HepG2 (cell line): Measurements from ENCODE around the gene E2F1. TPM values are rescaled to one million over a fixed set of nuclear protein-coding genes. Genes with fewer than 3 reads are reported as not detected.

Source experiments
- ATAC-seq: fragments of 200-7000 bp; cut with Tn5 transposase; 3 replicates; pipeline ENCODE4 v1.9.1; 2020; ENCODE audit warnings: mild to moderate bottlenecking, moderate library complexity
- BruUV-seq: library from RNA; stranded (reverse); fragments of 400-500 nt; replicated peaks from 2 replicates; lab custom pipeline; 2021; lab: Mats Ljungman, UMichigan
- CTCF ChIA-PET: fragments of 300-600 bp; formaldehyde crosslinking; extraction: SDS; loops from one replicate; lab custom pipeline; 2021; ENCODE audit warnings: low total read pairs, inconsistent platforms, low intra/inter-chr PET ratio; lab: Yijun Ruan, JAX
- POLR2A ChIA-PET: fragments of 350-600 bp; sonication (Branson Sonifier 250); formaldehyde crosslinking; loops from one replicate; lab custom pipeline; 2020; ENCODE audit warnings: antibody characterized with exemption, inconsistent platforms; lab: Yijun Ruan, JAX
- DNase-seq: peaks from one replicate; pipeline ENCODE4 v3.0.0-alpha.2; 2015; ENCODE audit warnings: low spot score
- FAIRE-seq: peaks from 3 replicates; lab custom pipeline; 2011; peaks lifted over from hg19 to GRCh38; lab: Jason Lieb, UNC
- H2AFZ ChIP-seq: one replicate; pipeline ENCODE4 v1.6.1; 2011; ENCODE audit warnings: low read length, inconsistent platforms
- H3K27ac ChIP-seq: fragments of 300-600 bp; 3 replicates; pipeline ENCODE4 v1.8.0; 2011; ENCODE audit warnings: mixed run types, mild to moderate bottlenecking, mixed read lengths, low read length, inconsistent platforms; ENCODE audit not compliant: insufficient read depth; ENCODE audit errors: extremely low read length
- H3K27me3 ChIP-seq, 2 experiments: fragments of 200-600 bp in 1 of 2; 2 replicates in 1 of 2; 3 replicates in 1 of 2; pipeline versions ENCODE4 v1.6.0 to v1.8.0; 2011; ENCODE audit warnings: low read length in 2 of 2, mild to moderate bottlenecking in 2 of 2, moderate library complexity in 2 of 2, inconsistent platforms in 1 of 2; ENCODE audit not compliant: insufficient read depth in 2 of 2, control insufficient read depth in 1 of 2
- H3K36me3 ChIP-seq, 2 experiments: fragments of 200-600 bp in 1 of 2; replicated peaks in 1 of 2; 2 replicates in 1 of 2; 3 replicates in 1 of 2; pipeline versions ENCODE4 v1.5.1 to v1.8.0; 2011; ENCODE audit warnings: low read length in 2 of 2, inconsistent platforms in 1 of 2; ENCODE audit not compliant: insufficient read depth in 2 of 2, control insufficient read depth in 1 of 2
- H3K4me1 ChIP-seq: 2 replicates; pipeline ENCODE4 v1.5.1; 2012; ENCODE audit warnings: low read length, inconsistent platforms; ENCODE audit not compliant: insufficient read depth
- H3K4me2 ChIP-seq: 2 replicates; pipeline ENCODE4 v1.6.0; 2011; ENCODE audit warnings: low read depth, low read length, inconsistent platforms
- H3K4me3 ChIP-seq, 3 experiments: fragments of 200-600 bp in 1 of 3; sonication (generic), shearing (Covaris generic) in 1 of 3; replicated peaks in 1 of 3; 2 replicates each; pipeline ENCODE4 v1.5.1; 2011 to 2016; ENCODE audit warnings: low read length in 3 of 3, inconsistent platforms in 2 of 3, low read depth in 2 of 3, mild to moderate bottlenecking in 2 of 3, control low read depth in 1 of 3, mixed read lengths in 1 of 3; ENCODE audit not compliant: insufficient read depth in 1 of 3
- H3K79me2 ChIP-seq: one replicate; pipeline ENCODE4 v1.6.1; 2011; ENCODE audit warnings: low read length, inconsistent platforms; ENCODE audit not compliant: insufficient read depth
- H3K9ac ChIP-seq: 2 replicates; pipeline ENCODE4 v1.6.0; 2011; ENCODE audit warnings: mild to moderate bottlenecking, low read depth, low read length, inconsistent platforms; ENCODE audit not compliant: insufficient read depth
- H3K9me3 ChIP-seq: 2 replicates; pipeline ENCODE4 v1.5.1; 2012; ENCODE audit warnings: mild to moderate bottlenecking, low read length
- H4K20me1 ChIP-seq: 2 replicates; pipeline ENCODE4 v1.6.0; 2011; ENCODE audit warnings: inconsistent platforms, mild to moderate bottlenecking, low read length, moderate library complexity; ENCODE audit not compliant: insufficient read depth
- CHD4 ChIP-seq: fragments of 200-600 bp; sonication (generic); IDR thresholded peaks from 2 replicates; pipeline ENCODE4 v1.7.0; 2017; ENCODE audit warnings: mild to moderate bottlenecking, low read length, borderline replicate concordance
- EHMT2 ChIP-seq: fragments of 200-600 bp; sonication (generic); IDR thresholded peaks from 2 replicates; pipeline ENCODE4 v1.7.0; 2017; ENCODE audit warnings: antibody characterized with exemption, low read depth, low read length, borderline replicate concordance
- HINFP ChIP-seq: sonication (generic); formaldehyde crosslinking; IDR thresholded peaks from 2 replicates; pipeline ENCODE4 v1.4.0; 2020; ENCODE audit warnings: low read depth, mild to moderate bottlenecking, missing genetic modification reagents
- IRF2 ChIP-seq: IDR thresholded peaks from 2 replicates; pipeline ENCODE4 v1.6.1; 2018; ENCODE audit warnings: missing genetic modification reagents, missing compliant biosample characterization
- MAFG ChIP-seq: sonication (generic); formaldehyde crosslinking; IDR thresholded peaks from 2 replicates; pipeline ENCODE4 v1.5.1; 2020; ENCODE audit warnings: mild to moderate bottlenecking, missing genetic modification reagents
- SALL1 ChIP-seq: sonication (generic); formaldehyde crosslinking; IDR thresholded peaks from 2 replicates; pipeline ENCODE4 v1.8.0; 2022; ENCODE audit warnings: mild to moderate bottlenecking, missing genetic modification reagents
- SP4 ChIP-seq: sonication (generic); formaldehyde crosslinking; IDR thresholded peaks from 2 replicates; pipeline ENCODE4 v1.8.1; 2023; ENCODE audit warnings: mild to moderate bottlenecking, missing genetic modification reagents
- SRSF9 ChIP-seq: fragments of 200-400 bp; formaldehyde crosslinking; IDR thresholded peaks from 2 replicates; pipeline ENCODE4 v1.6.1; 2018; ENCODE audit warnings: borderline replicate concordance, mild to moderate bottlenecking, low read depth, low read length; ENCODE audit not compliant: insufficient read depth, poor library complexity, severe bottlenecking
- ZBTB14 ChIP-seq: sonication (generic); formaldehyde crosslinking; IDR thresholded peaks from 2 replicates; pipeline ENCODE4 v1.4.0; 2020; ENCODE audit warnings: missing genetic modification reagents
- ZBTB20 ChIP-seq: sonication (generic); formaldehyde crosslinking; IDR thresholded peaks from 2 replicates; pipeline ENCODE4 v1.8.1; 2023; ENCODE audit warnings: missing genetic modification reagents, low read depth, mild to moderate bottlenecking, borderline replicate concordance
- ZNF142 ChIP-seq: sonication (generic); formaldehyde crosslinking; IDR thresholded peaks from 2 replicates; pipeline ENCODE4 v1.4.0; 2020; ENCODE audit warnings: missing genetic modification reagents
- ZNF274 ChIP-seq: sonication (generic); formaldehyde crosslinking; IDR thresholded peaks from 2 replicates; pipeline ENCODE4 v1.5.1; 2020; ENCODE audit warnings: mild to moderate bottlenecking, missing genetic modification reagents
- ZNF546 ChIP-seq: sonication (generic); formaldehyde crosslinking; conservative IDR thresholded peaks from 2 replicates; pipeline ENCODE4 v1.8.1; 2023; ENCODE audit warnings: mild to moderate bottlenecking, missing genetic modification reagents
- ZNF672 ChIP-seq: sonication (generic); formaldehyde crosslinking; IDR thresholded peaks from 2 replicates; pipeline ENCODE4 v1.8.1; 2022; ENCODE audit warnings: missing genetic modification reagents
- WGBS: methylation state at CpG from one replicate; pipeline ENCODE4 v1.1.6; 2017; ENCODE audit warnings: low lambda C conversion rate; 5-methylcytosine and 5-hydroxymethylcytosine counted together
- in situ Hi-C: cut with HindIII; loops from 2 replicates; pipeline ENCODE4 v1.10.0; 2017; ENCODE audit warnings: low pct_unique_long_range_greater_than_20kb; ENCODE audit not compliant: extremely low pct_ligation_motif_present
- intact Hi-C: fragments of 100-400 bp; cut with micrococcal nuclease; formaldehyde crosslinking; loops from one replicate; pipeline ENCODE4 v1.10.0; 2022; ENCODE audit not compliant: unreplicated experiment
- polyA plus RNA-seq, 8 experiments: library from polyadenylated mRNA; depleted of rRNA in 3 of 8; stranded (reverse) in 7 of 8; unstranded in 1 of 8; fragments of >200 nt; fragmentation: Illumina TruSeq in 4 of 8; extraction: Trizol in 4 of 8; gene quantifications; 2 replicates each; pipeline versions ENCODE4 v1.2.1 to v1.2.3, GENCODE V29; 2011 to 2016; ENCODE audit warnings: low read depth in 4 of 8, missing spikeins in 1 of 8, mixed read lengths in 1 of 8; ENCODE audit not compliant: insufficient read depth in 1 of 8
- total RNA-seq, 5 experiments: library from RNA; depleted of rRNA; stranded (reverse); fragments of >200 nt; fragmentation: Illumina TruSeq; extraction: Trizol; gene quantifications; 2 replicates each; pipeline ENCODE4 v1.2.3, GENCODE V29; 2016; ENCODE audit warnings: low read depth in 1 of 5

The E2F1 gene
- total and polyA plus RNA-seq, 2 of the 13 experiments (the other 11 are each of a cell fraction or from before 2014, with no cell fraction given): 25.5 to 39.4 TPM

- TF ChIP-seq HINFP (CRISPR knock-in tag) (no peak), ZNF274 (CRISPR knock-in tag) (0 out of 2 replicates have a peak, but pooled peaks have one; percentile 27), SRSF9 (no peak), SP4 (CRISPR knock-in tag) (0 out of 2 replicates have a peak, but pooled peaks have one; percentile 23), ZBTB20 (CRISPR knock-in tag) (no peak), EHMT2 (no peak), MAFG (CRISPR knock-in tag) (0 out of 2 replicates have a peak, but pooled peaks have one; percentile 34), SALL1 (CRISPR knock-in tag) (peak; percentile 11; the same call in 1 of the 2 replicates)
These were observed 27.7 kb upstream of the E2F1 start (continued) for GRCh38 chr20:33713865-33714367.

GRCh38 chr20:33711446-33711738 is 25.2 kb upstream of the E2F1 start:
- POLR2A ChIA-PET: no interaction called here
- no peaks in the 10 kb centered on the region for H3K79me2 ChIP-seq
- ATAC-seq (peak; percentile 6), FAIRE-seq (no peak), DNase-seq (no peak)
- peaks cover 83% of the 10 kb centered on the region for H3K4me1 ChIP-seq
- no peak overlapping the region for H3K4me3 ChIP-seq
- H3K36me3 ChIP-seq: no peaks in the 10 kb centered on the region
- intact Hi-C loops (no loop called here), in situ Hi-C loops (no loop called here)
- CTCF ChIA-PET: no interaction called here
- H3K4me2 ChIP-seq: peak overlapping the region; percentile 43
- no peaks in the 10 kb centered on the region for H4K20me1 ChIP-seq
- WGBS: 4% methylated on average over 1 of the region's 1 CpG
- H2AFZ ChIP-seq: no peak overlapping the region
- no TSS peak for BruUV-seq
- peaks cover 2 to 4% of the 10 kb centered on the region in 2 experiments; a peak in 2 of 5 replicates for H3K27me3 ChIP-seq
- no peaks in the 10 kb centered on the region for H3K9me3 ChIP-seq
- H3K27ac ChIP-seq: no peak overlapping the region
- H3K9ac ChIP-seq: no peak overlapping the region
- TF ChIP-seq ZNF142 (CRISPR knock-in tag) (no peak), ZNF672 (CRISPR knock-in tag) (no peak), IRF2 (CRISPR knock-in tag) (peak; percentile 13; the same call in 1 of the 2 replicates), ZBTB14 (CRISPR knock-in tag) (no peak), SALL1 (CRISPR knock-in tag) (peak; percentile 3; the same call in 1 of the 2 replicates), CHD4 (0 out of 2 replicates have a peak, but pooled peaks have one; percentile 52), ZNF546 (no peak)
